ENCODE measurements around the gene DIRAS1.

DNA sequence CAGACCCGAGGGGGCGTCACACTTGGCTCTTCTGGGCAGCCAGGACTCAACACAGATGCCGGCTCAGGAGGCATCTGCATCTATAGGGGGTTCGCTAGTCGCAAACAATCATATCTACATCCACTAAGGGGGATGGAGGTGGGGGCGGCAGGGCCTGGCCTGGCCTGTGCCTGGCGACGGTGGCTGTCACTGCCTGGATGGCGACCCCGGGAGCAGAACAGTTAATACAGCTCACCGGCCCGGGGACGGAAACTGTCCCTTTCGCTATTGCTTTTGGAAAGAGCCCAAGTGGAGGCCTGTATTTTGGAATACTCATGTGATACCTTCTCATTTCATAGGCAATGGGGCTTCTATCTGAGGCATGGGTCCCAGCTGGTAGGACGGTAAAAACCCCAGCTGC is 44.2 kb upstream of the DIRAS1 start:
- TF ChIP-seq, protein P1, sequence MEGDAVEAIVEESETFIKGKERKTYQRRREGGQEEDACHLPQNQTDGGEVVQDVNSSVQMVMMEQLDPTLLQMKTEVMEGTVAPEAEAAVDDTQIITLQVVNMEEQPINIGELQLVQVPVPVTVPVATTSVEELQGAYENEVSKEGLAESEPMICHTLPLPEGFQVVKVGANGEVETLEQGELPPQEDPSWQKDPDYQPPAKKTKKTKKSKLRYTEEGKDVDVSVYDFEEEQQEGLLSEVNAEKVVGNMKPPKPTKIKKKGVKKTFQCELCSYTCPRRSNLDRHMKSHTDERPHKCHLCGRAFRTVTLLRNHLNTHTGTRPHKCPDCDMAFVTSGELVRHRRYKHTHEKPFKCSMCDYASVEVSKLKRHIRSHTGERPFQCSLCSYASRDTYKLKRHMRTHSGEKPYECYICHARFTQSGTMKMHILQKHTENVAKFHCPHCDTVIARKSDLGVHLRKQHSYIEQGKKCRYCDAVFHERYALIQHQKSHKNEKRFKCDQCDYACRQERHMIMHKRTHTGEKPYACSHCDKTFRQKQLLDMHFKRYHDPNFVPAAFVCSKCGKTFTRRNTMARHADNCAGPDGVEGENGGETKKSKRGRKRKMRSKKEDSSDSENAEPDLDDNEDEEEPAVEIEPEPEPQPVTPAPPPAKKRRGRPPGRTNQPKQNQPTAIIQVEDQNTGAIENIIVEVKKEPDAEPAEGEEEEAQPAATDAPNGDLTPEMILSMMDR (IDR thresholded peaks at IDR 0.05; ENCODE audit: insufficient read depth, low read length, poor library complexity, severe bottlenecking) = no peak
- no peak for TF ChIP-seq EZH2phosphoT487 (conservative IDR thresholded peaks at IDR 0.05; ENCODE audit: low read length)
